Trophoblast cell (in vitro differentiated cells and primary cell): ENCODE measurements around the gene TBXAS1.

Experiments
- DNase-seq, 2 donors: peaks; one replicate each; pipeline ENCODE4 v3.0.0-alpha.2; 2016
- H2AFZ ChIP-seq: 2 replicates; pipeline ENCODE4 v1.6.1; 2013; ENCODE audit warnings: low read length, moderate library complexity, mild to moderate bottlenecking; ENCODE audit not compliant: insufficient read depth, poor library complexity
- H2AK5ac ChIP-seq: 2 replicates; pipeline ENCODE4 v1.6.1; 2013; ENCODE audit warnings: mild to moderate bottlenecking, low read length
- H2BK120ac ChIP-seq: 2 replicates; pipeline ENCODE4 v1.6.1; 2013; ENCODE audit warnings: low read length, mild to moderate bottlenecking, moderate library complexity; ENCODE audit not compliant: insufficient read depth, poor library complexity
- H2BK12ac ChIP-seq: 2 replicates; pipeline ENCODE4 v1.6.1; 2013; ENCODE audit warnings: mild to moderate bottlenecking, low read length, moderate library complexity
- H2BK5ac ChIP-seq: 2 replicates; pipeline ENCODE4 v1.6.1; 2013; ENCODE audit warnings: low read length, low read depth, moderate library complexity, mild to moderate bottlenecking; ENCODE audit not compliant: poor library complexity
- H3K14ac ChIP-seq: 2 replicates; pipeline ENCODE4 v1.6.1; 2013; ENCODE audit warnings: mild to moderate bottlenecking, low read length
- H3K18ac ChIP-seq: 2 replicates; pipeline ENCODE4 v1.6.1; 2013; ENCODE audit warnings: mild to moderate bottlenecking, low read length
- H3K23ac ChIP-seq: 2 replicates; pipeline ENCODE4 v1.6.1; 2013; ENCODE audit warnings: low read length
- H3K27ac ChIP-seq: 2 replicates; pipeline ENCODE4 v1.5.1; 2013; ENCODE audit warnings: low read depth, mild to moderate bottlenecking, inconsistent platforms, low read length, moderate library complexity
- H3K27me3 ChIP-seq: 2 replicates; pipeline ENCODE4 v1.6.1; 2013; ENCODE audit warnings: inconsistent platforms, mild to moderate bottlenecking, low read length, moderate library complexity; ENCODE audit not compliant: insufficient read depth
- H3K36me3 ChIP-seq, 2 experiments: 1 replicate in 1 of 2; 2 replicates in 1 of 2; pipeline ENCODE4 v1.6.1; 2013; ENCODE audit warnings: low read length in 2 of 2, mild to moderate bottlenecking in 2 of 2, moderate library complexity in 1 of 2; ENCODE audit not compliant: insufficient read depth in 2 of 2, control insufficient read depth in 1 of 2
- H3K4ac ChIP-seq: 2 replicates; pipeline ENCODE4 v1.6.1; 2013; ENCODE audit warnings: low read depth, mild to moderate bottlenecking, low read length, moderate library complexity
- H3K4me1 ChIP-seq, 2 experiments: 1 replicate in 1 of 2; 2 replicates in 1 of 2; pipeline ENCODE4 v1.6.1; 2013; ENCODE audit warnings: low read length in 2 of 2, mild to moderate bottlenecking in 2 of 2, moderate library complexity in 1 of 2; ENCODE audit not compliant: insufficient read depth in 2 of 2, control insufficient read depth in 1 of 2
- H3K4me2 ChIP-seq: 2 replicates; pipeline ENCODE4 v1.6.1; 2013; ENCODE audit warnings: inconsistent platforms, mild to moderate bottlenecking, low read length, moderate library complexity
- H3K4me3 ChIP-seq: 2 replicates; pipeline ENCODE4 v1.5.1; 2013; ENCODE audit warnings: mild to moderate bottlenecking, low read depth, low read length, inconsistent platforms
- H3K79me1 ChIP-seq: one replicate; pipeline ENCODE4 v1.6.1; 2013; ENCODE audit warnings: low read length
- H3K79me2 ChIP-seq: 2 replicates; pipeline ENCODE4 v1.6.1; 2013; ENCODE audit warnings: low read length, mild to moderate bottlenecking; ENCODE audit not compliant: control insufficient read depth, insufficient read depth, poor library complexity
- H3K9ac ChIP-seq: 2 replicates; pipeline ENCODE4 v1.6.1; 2013; ENCODE audit warnings: mild to moderate bottlenecking, low read length
- H3K9me3 ChIP-seq: 2 replicates; pipeline ENCODE4 v1.6.1; 2013; ENCODE audit warnings: low read depth, mild to moderate bottlenecking, control low read depth, inconsistent platforms, low read length; ENCODE audit not compliant: insufficient read depth
- H4K12ac ChIP-seq: 2 replicates; pipeline ENCODE4 v1.6.1; 2013; ENCODE audit warnings: low read depth, mild to moderate bottlenecking, low read length, moderate library complexity
- H4K8ac ChIP-seq: 2 replicates; pipeline ENCODE4 v1.6.1; 2013; ENCODE audit warnings: low read depth, mild to moderate bottlenecking, low read length, moderate library complexity
- H4K91ac ChIP-seq: one replicate; pipeline ENCODE4 v1.6.1; 2013; ENCODE audit warnings: low read depth, mild to moderate bottlenecking, low read length, moderate library complexity
- WGBS: extraction: QIAGEN DNeasy Blood & Tissue Kit; methylation state at CpG from one replicate; pipeline ENCODE4 v1.1.7; 2013; ENCODE audit warnings: missing lambda C conversion rate; ENCODE audit not compliant: insufficient read length, insufficient coverage; ENCODE audit errors: extremely low coverage; 5-methylcytosine and 5-hydroxymethylcytosine counted together

TBXAS1 gene

DNA sequence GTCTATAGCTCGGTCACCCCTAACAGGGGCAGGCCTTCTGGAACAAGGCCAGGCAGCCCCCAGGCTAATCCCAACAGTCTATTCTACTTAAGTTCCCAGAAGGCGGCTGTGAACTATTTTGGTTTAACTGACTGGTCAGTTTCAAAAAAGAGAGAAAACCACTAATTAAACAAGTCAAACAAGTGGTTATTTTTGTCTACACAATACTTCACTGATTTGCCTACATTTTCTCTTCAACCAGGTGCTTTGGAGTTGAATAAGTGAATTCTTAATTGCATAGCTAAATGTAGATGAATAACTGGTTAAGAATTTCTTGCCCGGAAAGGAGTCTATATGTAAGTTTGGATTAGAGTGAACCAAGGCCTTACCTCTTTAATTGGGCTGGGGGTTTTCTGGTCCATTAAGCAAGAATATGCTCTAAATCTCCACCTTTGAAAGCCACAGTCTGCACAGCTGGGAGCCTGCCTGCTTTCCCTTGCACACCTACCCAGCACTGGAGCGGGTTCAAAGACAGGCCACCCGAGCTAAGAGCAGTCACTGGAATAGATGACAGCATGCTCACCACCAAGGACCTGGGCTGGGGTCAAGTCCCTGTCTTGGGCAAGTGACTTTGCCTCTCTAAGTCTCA, 70.4 kb downstream of the TBXAS1 start:
- Histone ChIP-seq H3K18ac (no peak overlapping the region), H3K79me1 (no peaks in the 10 kb centered on the region), H2BK5ac (no peak overlapping the region), H3K36me3 (no peaks in the 10 kb centered on the region), H3K79me2 (no peaks in the 10 kb centered on the region), H2AK5ac (no peak overlapping the region), H2BK12ac (no peak overlapping the region), H3K23ac (no peak overlapping the region), H3K14ac (no peak overlapping the region), H3K4me1 (peaks cover 1 to 2% of the 10 kb centered on the region in 2 experiments), H3K27ac (no peak overlapping the region), H3K4me2 (no peak overlapping the region), H3K9me3 (peaks cover 2% of the 10 kb centered on the region), H3K4me3 (no peak overlapping the region), H3K4ac (no peak overlapping the region), H4K91ac (no peak overlapping the region), H3K9ac (no peak overlapping the region), H4K8ac (no peak overlapping the region), H3K27me3 (no peaks in the 10 kb centered on the region), H2AFZ (no peak overlapping the region), H2BK120ac (no peak overlapping the region), H4K12ac (no peak overlapping the region)
- no CpG with 5 or more reads among the region's 5 CpGs for WGBS
- no peak for DNase-seq

DNA sequence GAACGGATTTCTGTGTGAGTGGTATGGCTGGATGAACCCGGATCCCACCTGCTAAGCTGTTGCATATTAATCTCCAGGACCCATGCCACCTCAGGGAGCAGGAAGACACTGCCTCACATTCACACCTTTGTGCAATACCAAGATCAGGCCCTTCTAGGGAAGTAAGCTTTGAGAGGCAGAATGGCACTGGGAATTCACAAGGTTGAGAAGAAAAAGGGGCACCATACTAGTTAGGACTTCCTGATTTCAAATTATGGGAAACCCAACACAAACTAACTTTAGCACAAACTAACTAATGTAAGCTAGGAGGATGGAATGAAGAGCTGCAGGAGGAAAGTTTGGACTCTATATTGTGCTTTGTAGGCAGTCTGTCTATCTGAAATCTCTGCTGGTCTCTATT, 71.3 kb downstream of the TBXAS1 start:
- peaks cover 2% of the 10 kb centered on the region for H3K9me3 ChIP-seq

GRCh38 chr7:139901056-139901795, 72.2 kb downstream of the TBXAS1 start:
- H3K9ac ChIP-seq: no peak overlapping the region
- no peak overlapping the region for H2BK12ac ChIP-seq
- H3K9me3 ChIP-seq: peaks cover 2% of the 10 kb centered on the region
- H3K4me1 ChIP-seq: peaks cover 1 to 2% of the 10 kb centered on the region in 2 experiments
- no peak overlapping the region for H3K4me2 ChIP-seq
- no peak overlapping the region for H4K12ac ChIP-seq
- no peaks in the 10 kb centered on the region for H3K36me3 ChIP-seq
- no peak overlapping the region for H3K4me3 ChIP-seq
- H3K14ac ChIP-seq: no peak overlapping the region
- H3K27me3 ChIP-seq: no peaks in the 10 kb centered on the region
- no peak overlapping the region for H3K18ac ChIP-seq
- H2BK120ac ChIP-seq: no peak overlapping the region
- no peaks in the 10 kb centered on the region for H3K79me1 ChIP-seq
- no peak overlapping the region for H3K4ac ChIP-seq
- H3K23ac ChIP-seq: no peak overlapping the region
- no peak overlapping the region for H2AFZ ChIP-seq
- H3K27ac ChIP-seq: no peak overlapping the region
- no peak overlapping the region for H4K8ac ChIP-seq
- H2BK5ac ChIP-seq: no peak overlapping the region
- WGBS: no CpG with 5 or more reads among the region's 6 CpGs
- no peak overlapping the region for H2AK5ac ChIP-seq
- H3K79me2 ChIP-seq: no peaks in the 10 kb centered on the region
- H4K91ac ChIP-seq: no peak overlapping the region
- no peak for DNase-seq

More for the DNA sequence above, 71.3 kb downstream of the TBXAS1 start:
- H3K27me3 ChIP-seq: no peaks in the 10 kb centered on the region
- DNase-seq: no peak
- H3K14ac ChIP-seq: no peak overlapping the region
- no peak overlapping the region for H3K18ac ChIP-seq
- H3K23ac ChIP-seq: no peak overlapping the region
- no peak overlapping the region for H2AFZ ChIP-seq
- no peak overlapping the region for H3K4ac ChIP-seq
- H3K4me1 ChIP-seq: peaks cover 1 to 2% of the 10 kb centered on the region in 2 experiments
- H3K4me2 ChIP-seq: no peak overlapping the region
- no peak overlapping the region for H3K27ac ChIP-seq
- no peaks in the 10 kb centered on the region for H3K36me3 ChIP-seq
- no peak overlapping the region for H2BK5ac ChIP-seq
- no peak overlapping the region for H4K8ac ChIP-seq
- H2BK12ac ChIP-seq: no peak overlapping the region
- H2BK120ac ChIP-seq: no peak overlapping the region
- no peaks in the 10 kb centered on the region for H3K79me2 ChIP-seq
- H4K12ac ChIP-seq: no peak overlapping the region
- WGBS: no CpG with 5 or more reads among the region's 2 CpGs
- H2AK5ac ChIP-seq: no peak overlapping the region
- no peak overlapping the region for H4K91ac ChIP-seq
- no peak overlapping the region for H3K4me3 ChIP-seq
- H3K9ac ChIP-seq: no peak overlapping the region
- H3K79me1 ChIP-seq: no peaks in the 10 kb centered on the region

GRCh38 chr7:139901901-139902300, 72.8 kb downstream of the TBXAS1 start:
- Histone ChIP-seq H2BK12ac (no peak overlapping the region), H3K4me3 (no peak overlapping the region), H2AK5ac (no peak overlapping the region), H3K4ac (no peak overlapping the region), H3K79me2 (no peaks in the 10 kb centered on the region), H3K36me3 (no peaks in the 10 kb centered on the region), H3K18ac (no peak overlapping the region), H3K79me1 (no peaks in the 10 kb centered on the region), H4K91ac (no peak overlapping the region), H2AFZ (no peak overlapping the region), H4K8ac (no peak overlapping the region), H3K23ac (no peak overlapping the region), H3K27me3 (no peaks in the 10 kb centered on the region), H3K27ac (no peak overlapping the region), H2BK5ac (no peak overlapping the region), H3K4me1 (peaks cover 1 to 2% of the 10 kb centered on the region in 2 experiments), H2BK120ac (no peak overlapping the region), H4K12ac (no peak overlapping the region), H3K14ac (no peak overlapping the region), H3K9me3 (peaks cover 2% of the 10 kb centered on the region), H3K4me2 (no peak overlapping the region), H3K9ac (no peak overlapping the region)
- no CpG with 5 or more reads among the region's 3 CpGs for WGBS
- no peak for DNase-seq
